Thoracic aorta (tissue), 2 donors: ENCODE data around the gene TPST1. TPM values are rescaled to one million over a fixed set of nuclear protein-coding genes. Genes with fewer than 3 reads are reported as not detected.

Experiments used
- ATAC-seq: fragments of 150-250 bp; one replicate; pipeline ENCODE4 v1.8.0; 2017; ENCODE audit warnings: low read depth; ENCODE audit not compliant: insufficient number of reproducible peaks, low FRiP score
- DNase-seq: peaks from one replicate; pipeline ENCODE4 v3.0.0-alpha.2; 2020; ENCODE audit warnings: low spot score
- H3K27ac ChIP-seq, 2 donors: fragments of 200-600 bp; sonication (generic); 1 replicate in 1 of 2; 2 replicates in 1 of 2; pipeline ENCODE4 v1.5.1; 2016; ENCODE audit warnings: mild to moderate bottlenecking in 2 of 2, moderate library complexity in 2 of 2
- H3K27me3 ChIP-seq: fragments of 200-600 bp; sonication (generic); replicated peaks from 2 replicates; pipeline ENCODE4 v1.6.0; 2016; ENCODE audit warnings: mild to moderate bottlenecking; ENCODE audit not compliant: insufficient read depth
- H3K36me3 ChIP-seq: fragments of 200-600 bp; sonication (generic); one replicate; pipeline ENCODE4 v1.5.1; 2016
- H3K4me1 ChIP-seq, 2 donors: fragments of 200-600 bp; sonication (generic); 1 replicate in 1 of 2; 2 replicates in 1 of 2; pipeline versions ENCODE4 v1.5.1 to v1.6.0; 2016; ENCODE audit warnings: low read depth in 2 of 2, mild to moderate bottlenecking in 1 of 2; ENCODE audit not compliant: control insufficient read depth in 1 of 2
- H3K4me3 ChIP-seq: fragments of 200-600 bp; sonication (generic); 2 replicates; pipeline ENCODE4 v1.5.1; 2016; ENCODE audit warnings: mild to moderate bottlenecking
- H3K9me3 ChIP-seq: fragments of 200-600 bp; sonication (generic); 2 replicates; pipeline ENCODE4 v1.5.1; 2016
- CTCF ChIP-seq: fragments of 200-600 bp; sonication (generic); IDR thresholded peaks from one replicate; pipeline ENCODE4 v1.5.1; 2019; ENCODE audit warnings: antibody characterized with exemption
- total RNA-seq, 2 donors: library from RNA; depleted of rRNA; stranded (reverse); fragments of >200 nt; gene quantifications; one replicate each; pipeline versions ENCODE4 v1.1.0 to v1.2.3, GENCODE V29; 2016

TPST1 gene
- total RNA-seq, 2 donors from 2014 or later: 18.1 to 25.4 TPM

DNA sequence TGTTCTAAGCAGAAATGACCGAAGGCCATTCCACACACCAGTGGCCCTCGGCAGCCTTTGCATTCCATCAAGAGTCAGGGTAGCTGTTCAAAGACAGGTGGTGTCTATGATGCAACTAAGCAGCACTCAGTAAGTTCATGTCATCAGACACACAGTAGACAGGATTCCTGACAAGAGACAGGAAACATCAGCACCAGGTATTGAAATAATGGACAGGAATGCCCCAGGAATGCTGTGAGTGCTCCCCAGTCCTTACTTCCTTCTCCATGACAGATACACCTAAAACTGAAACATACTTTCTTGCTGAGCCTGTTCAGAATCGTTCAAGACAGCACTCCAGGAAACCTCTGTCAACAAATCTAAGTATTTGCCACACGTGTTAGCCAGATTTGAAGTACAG lies 204.4 kb downstream of the TPST1 start:
- Histone ChIP-seq H3K36me3 (no peaks in the 10 kb centered on the region), H3K4me3 (no peak overlapping the region), H3K9me3 (no peaks in the 10 kb centered on the region), H3K27ac (no peak overlapping the region), H3K27me3 (no peaks in the 10 kb centered on the region), H3K4me1 (peaks cover 4 to 8% of the 10 kb centered on the region in 2 donors)
- no peak for ATAC-seq
- no peak for DNase-seq
- no peak for TF ChIP-seq CTCF

Other genes with a start within 250 kb of the TPST1 start
- gene GUSB, start 223.1 kb upstream of the TPST1 start, total RNA-seq: 10 to 100 TPM; 18.7 to 23.4 TPM
- 10 to 100 TPM; 43.2 to 54.7 TPM for gene ASL, start 129.5 kb upstream of the TPST1 start, total RNA-seq
- 10 to 100 TPM; 32.5 to 43.5 TPM for gene CRCP, start 90.5 kb upstream of the TPST1 start, total RNA-seq